Activated CD8-positive, alpha-beta T cell treated with anti-CD3 and anti-CD28 coated beads for 36 hours (primary cell): ENCODE results near the gene NPPB. TPM values are rescaled to one million over a fixed set of nuclear protein-coding genes. Genes with fewer than 3 reads are reported as not detected.
"Not testable (repeated sequence)": the region's sequence is repeated elsewhere in the genome, so short reads cannot be mapped to it uniquely, and the experiment has no call there.

Experiments
- ATAC-seq: fragments of 200-7000 bp; cut with Tn5 transposase; one replicate; pipeline ENCODE4 v1.10.0; 2021; ENCODE audit warnings: mild to moderate bottlenecking, moderate library complexity
- CTCF ChIA-PET: fragments of 350-600 bp; sonication (Branson Sonifier 250); formaldehyde crosslinking; loops from one replicate; lab custom pipeline; 2021; ENCODE audit warnings: antibody characterized with exemption; lab: Charles Lee
- POLR2A ChIA-PET: fragments of 350-600 bp; sonication (Branson Sonifier 250); formaldehyde crosslinking; loops from one replicate; lab custom pipeline; 2021; ENCODE audit warnings: antibody characterized with exemption; lab: Charles Lee
- DNase-seq: peaks from one replicate; pipeline ENCODE4 v3.0.0-alpha.2; 2020
- H3K27ac Mint-ChIP-seq: one replicate; pipeline ENCODE4 v1.8.0; 2021; ENCODE audit warnings: mild to moderate bottlenecking, mixed read lengths
- H3K27me3 Mint-ChIP-seq: one replicate; pipeline ENCODE4 v1.8.0; 2021; ENCODE audit warnings: mixed read lengths
- H3K36me3 Mint-ChIP-seq: one replicate; pipeline ENCODE4 v1.8.0; 2021; ENCODE audit warnings: low read depth, mixed read lengths
- H3K4me1 Mint-ChIP-seq: one replicate; pipeline ENCODE4 v1.8.0; 2021; ENCODE audit warnings: low read depth, mixed read lengths
- H3K4me3 Mint-ChIP-seq: one replicate; pipeline ENCODE4 v1.8.0; 2021; ENCODE audit warnings: mild to moderate bottlenecking, moderate library complexity, mixed read lengths
- H3K9me3 Mint-ChIP-seq: one replicate; pipeline ENCODE4 v1.8.0; 2021; ENCODE audit warnings: mixed read lengths
- intact Hi-C: fragments of 100-400 bp; cut with micrococcal nuclease; formaldehyde crosslinking; loops from one replicate; pipeline ENCODE4 v1.10.0; 2022
- total RNA-seq, 2 experiments: library from RNA; stranded (reverse); gene quantifications; one replicate each; pipeline ENCODE4 v1.2.3, GENCODE V29; 2021
- TF ChIP-seq, protein P1 (sequence below): fragments of 200-600 bp; IDR thresholded peaks from one replicate; pipeline ENCODE4 v1.8.0; 2022; ENCODE audit warnings: antibody characterized with exemption, mild to moderate bottlenecking

NPPB gene
- total RNA-seq, 2 experiments from 2014 or later: not detected

DNA sequence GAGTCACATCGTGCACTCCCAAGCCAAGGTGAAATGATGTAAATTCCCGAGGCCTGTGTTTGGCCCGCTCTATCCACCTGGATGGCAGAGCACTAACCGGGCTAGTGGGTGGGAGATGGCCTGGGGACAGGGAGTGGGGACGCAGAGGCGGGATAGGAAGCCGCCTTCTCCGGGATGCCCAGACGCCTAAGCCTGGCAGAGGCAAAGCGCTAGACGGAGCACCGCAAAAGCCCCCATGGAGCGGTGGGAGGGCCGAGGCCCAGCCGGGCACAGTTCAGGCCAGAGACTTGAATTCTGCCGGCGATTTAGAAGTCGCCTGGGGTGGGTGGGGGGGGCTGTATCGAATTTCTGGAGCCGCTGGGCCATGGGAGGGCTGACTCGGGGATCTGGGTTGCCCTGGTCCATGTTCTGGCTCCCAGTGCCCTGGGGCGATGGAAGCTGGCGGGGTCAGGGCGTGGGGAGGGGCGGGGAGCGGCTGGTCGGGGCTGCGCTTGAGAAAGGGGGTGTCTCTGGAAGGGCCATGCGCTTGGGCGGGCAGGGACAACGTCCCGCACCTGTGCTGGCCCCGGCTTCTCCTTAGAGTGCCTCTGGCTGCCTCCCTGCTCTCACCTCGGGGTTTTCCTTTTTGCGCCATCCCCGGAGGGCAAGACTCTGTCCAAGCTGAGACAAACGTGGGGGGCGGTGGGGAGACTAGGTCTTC lies 39.5 kb upstream of the NPPB start:
- CTCF ChIA-PET: interaction anchor here (2.1 kb wide), 1 partner anchor 60 kb away, joined by 5 read pairs; no protein-coding TSS in a partner anchor
- H3K9me3 Mint-ChIP-seq: no peaks in the 10 kb centered on the region
- H3K27me3 Mint-ChIP-seq: peaks cover 32% of the 10 kb centered on the region
- no peak overlapping the region for H3K27ac Mint-ChIP-seq
- no peak for DNase-seq
- intact Hi-C loops: no loop called here
- no peak overlapping the region for H3K4me3 Mint-ChIP-seq
- POLR2A ChIA-PET: interaction anchor here (11.5 kb wide), 1 partner anchor 11 kb away, joined by 149 read pairs; no protein-coding TSS in a partner anchor
- TF ChIP-seq, protein P1, sequence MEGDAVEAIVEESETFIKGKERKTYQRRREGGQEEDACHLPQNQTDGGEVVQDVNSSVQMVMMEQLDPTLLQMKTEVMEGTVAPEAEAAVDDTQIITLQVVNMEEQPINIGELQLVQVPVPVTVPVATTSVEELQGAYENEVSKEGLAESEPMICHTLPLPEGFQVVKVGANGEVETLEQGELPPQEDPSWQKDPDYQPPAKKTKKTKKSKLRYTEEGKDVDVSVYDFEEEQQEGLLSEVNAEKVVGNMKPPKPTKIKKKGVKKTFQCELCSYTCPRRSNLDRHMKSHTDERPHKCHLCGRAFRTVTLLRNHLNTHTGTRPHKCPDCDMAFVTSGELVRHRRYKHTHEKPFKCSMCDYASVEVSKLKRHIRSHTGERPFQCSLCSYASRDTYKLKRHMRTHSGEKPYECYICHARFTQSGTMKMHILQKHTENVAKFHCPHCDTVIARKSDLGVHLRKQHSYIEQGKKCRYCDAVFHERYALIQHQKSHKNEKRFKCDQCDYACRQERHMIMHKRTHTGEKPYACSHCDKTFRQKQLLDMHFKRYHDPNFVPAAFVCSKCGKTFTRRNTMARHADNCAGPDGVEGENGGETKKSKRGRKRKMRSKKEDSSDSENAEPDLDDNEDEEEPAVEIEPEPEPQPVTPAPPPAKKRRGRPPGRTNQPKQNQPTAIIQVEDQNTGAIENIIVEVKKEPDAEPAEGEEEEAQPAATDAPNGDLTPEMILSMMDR: no peak
- ATAC-seq: no peak
- no peaks in the 10 kb centered on the region for H3K4me1 Mint-ChIP-seq
- H3K36me3 Mint-ChIP-seq: no peaks in the 10 kb centered on the region

DNA sequence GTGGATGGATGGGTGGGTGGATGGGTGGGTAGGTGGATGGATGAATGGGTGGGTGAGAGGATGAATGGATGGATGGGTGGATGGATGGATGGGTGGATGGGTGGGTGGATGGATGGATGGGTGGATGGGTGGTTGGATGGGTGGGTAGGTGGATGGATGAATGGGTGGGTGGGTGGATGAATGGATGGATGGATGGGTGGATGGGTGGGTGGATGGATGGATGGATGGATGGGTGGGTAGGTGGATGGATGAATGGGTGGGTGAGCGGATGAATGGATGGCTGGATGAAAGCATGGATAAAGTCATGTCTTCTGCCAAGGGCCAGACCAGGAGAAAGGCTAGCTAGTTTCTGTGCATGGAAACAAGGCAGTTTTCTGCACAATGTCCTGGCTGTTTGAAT lies 35.8 kb upstream of the NPPB start:
- H3K27me3 Mint-ChIP-seq: peaks cover 32% of the 10 kb centered on the region
- ATAC-seq, DNase-seq, H3K4me3 Mint-ChIP-seq, H3K4me1 Mint-ChIP-seq, H3K27ac Mint-ChIP-seq, H3K9me3 Mint-ChIP-seq, H3K36me3 Mint-ChIP-seq: not testable (repeated sequence)
- intact Hi-C loops: loop anchor here (5.0 kb wide), 2 partner anchors 37 to 57 kb away; partner anchors contain the start of gene NPPB
- ChIA-PET CTCF (interaction anchor here (0.6 to 4.0 kb wide), 2 partner anchors 44 to 56 kb away, joined by 3 to 45 read pairs; no protein-coding TSS in a partner anchor), POLR2A (interaction anchor here (11.5 kb wide), 1 partner anchor 15 kb away, joined by 149 read pairs; no protein-coding TSS in a partner anchor)

DNA sequence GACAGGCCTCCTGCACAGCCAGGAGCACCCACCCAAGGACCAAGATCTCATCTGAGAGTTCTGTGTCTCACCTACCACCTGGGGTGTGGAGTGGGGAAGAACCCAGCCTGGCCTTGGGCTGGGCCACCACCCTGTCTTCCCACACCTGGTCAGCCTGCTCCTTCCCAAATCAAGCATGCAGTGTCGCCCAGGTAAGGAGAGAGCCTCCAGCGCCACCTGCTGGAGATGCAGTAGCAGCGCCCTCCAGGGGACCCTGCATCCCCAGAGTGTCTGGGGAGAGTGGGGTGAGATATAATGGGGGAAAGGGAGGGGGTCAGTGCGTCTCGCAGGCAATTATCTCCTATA lies 35.1 kb upstream of the NPPB start:
- ChIA-PET CTCF (interaction anchor here (0.6 to 4.0 kb wide), 2 partner anchors 44 to 55 kb away, joined by 3 to 45 read pairs; no protein-coding TSS in a partner anchor), POLR2A (interaction anchor here (11.5 kb wide), 1 partner anchor 15 kb away, joined by 149 read pairs; no protein-coding TSS in a partner anchor)
- Mint-ChIP-seq H3K27ac (no peak overlapping the region), H3K36me3 (no peaks in the 10 kb centered on the region), H3K4me3 (no peak overlapping the region), H3K4me1 (no peaks in the 10 kb centered on the region), H3K9me3 (no peaks in the 10 kb centered on the region), H3K27me3 (peaks cover 26% of the 10 kb centered on the region)
- DNase-seq (peak; percentile 72), ATAC-seq (peak; percentile 96)
- TF ChIP-seq, protein P1: peak; percentile 87
- intact Hi-C loops: loop anchor here (5.0 kb wide), 2 partner anchors 37 to 57 kb away; partner anchors contain the start of gene NPPB

DNA sequence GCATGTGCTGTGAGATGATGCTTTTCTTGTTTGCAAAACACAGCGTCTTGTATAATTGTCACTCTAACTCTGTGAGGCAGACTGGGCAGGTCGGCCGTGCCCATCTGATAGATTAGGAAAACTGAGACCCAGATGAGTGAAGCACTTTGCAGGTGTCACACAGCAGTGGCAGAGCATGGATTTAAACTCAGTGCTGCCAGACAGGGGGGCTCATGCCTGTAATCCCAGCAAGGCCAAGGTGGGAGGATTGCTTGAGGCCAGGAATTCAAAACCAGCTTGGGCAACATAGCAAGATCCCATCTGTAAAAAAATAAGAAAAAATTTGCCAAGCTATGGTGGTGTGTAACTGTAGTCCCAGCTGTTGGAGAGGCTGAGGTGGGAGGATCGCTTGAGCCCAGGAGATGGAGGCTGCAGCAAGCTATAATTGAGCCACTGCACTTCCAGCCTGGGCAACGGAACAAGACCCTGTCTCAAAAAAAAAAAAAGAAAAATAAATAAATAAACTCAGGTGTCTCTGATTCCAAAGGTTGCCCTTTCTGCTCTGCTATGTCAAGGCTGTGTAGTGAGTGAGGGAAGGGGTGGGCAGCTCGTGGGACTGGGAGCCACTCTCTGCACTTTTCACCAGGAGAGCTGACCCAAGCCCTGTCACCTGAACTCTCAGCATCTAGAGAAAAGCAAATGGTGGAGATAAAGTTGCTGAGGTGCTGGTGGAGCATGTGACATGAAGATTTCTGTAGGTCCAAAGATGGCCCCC lies 32.9 kb upstream of the NPPB start:
- no peak overlapping the region for H3K27ac Mint-ChIP-seq
- H3K36me3 Mint-ChIP-seq: no peaks in the 10 kb centered on the region
- ATAC-seq (no peak), DNase-seq (no peak)
- no peak overlapping the region for H3K4me3 Mint-ChIP-seq
- TF ChIP-seq, protein P1: no peak
- POLR2A ChIA-PET: interaction anchor here (11.5 kb wide), 1 partner anchor 17 kb away, joined by 149 read pairs; no protein-coding TSS in a partner anchor
- no peaks in the 10 kb centered on the region for H3K9me3 Mint-ChIP-seq
- CTCF ChIA-PET: interaction anchor here (1.1 to 4.0 kb wide), 3 partner anchors 13 to 140 kb away, joined by 3 to 45 read pairs (median 4); no protein-coding TSS in a partner anchor
- intact Hi-C loops: loop anchor here (5.0 kb wide), 2 partner anchors 34 to 54 kb away; partner anchors contain the start of gene NPPB
- H3K4me1 Mint-ChIP-seq: no peaks in the 10 kb centered on the region
- H3K27me3 Mint-ChIP-seq: peaks cover 17% of the 10 kb centered on the region

DNA sequence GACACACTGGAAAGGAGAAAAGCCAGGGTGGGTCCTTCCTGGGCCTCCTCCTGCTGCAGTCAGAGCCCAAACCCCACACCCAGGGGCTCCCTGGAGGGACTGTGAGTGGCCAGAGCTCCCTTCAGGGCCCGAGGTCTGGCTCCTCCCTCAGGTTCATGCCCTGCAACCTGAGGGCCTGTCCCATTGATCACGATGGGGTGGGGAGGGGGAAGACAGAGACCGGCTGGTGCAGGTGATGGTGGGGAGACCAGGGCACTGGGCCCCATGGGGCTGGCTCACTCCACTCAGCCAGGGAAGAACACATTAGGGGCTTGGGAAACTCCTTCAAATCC lies 30.1 kb upstream of the NPPB start:
- peaks cover 12% of the 10 kb centered on the region for H3K27me3 Mint-ChIP-seq
- ChIA-PET CTCF (no interaction called here), POLR2A (interaction anchor here (3.0 kb wide), 1 partner anchor 20 kb away, joined by 30 read pairs; no protein-coding TSS in a partner anchor)
- no peaks in the 10 kb centered on the region for H3K36me3 Mint-ChIP-seq
- H3K9me3 Mint-ChIP-seq: no peaks in the 10 kb centered on the region
- TF ChIP-seq, protein P1: no peak
- ATAC-seq (no peak), DNase-seq (no peak)
- no peak overlapping the region for H3K4me3 Mint-ChIP-seq
- H3K27ac Mint-ChIP-seq: no peak overlapping the region
- H3K4me1 Mint-ChIP-seq: no peaks in the 10 kb centered on the region
- intact Hi-C loops: no loop called here
